GM18502 (cell line): ENCODE measurements around the gene USP17L30.
"Not testable (repeated sequence)": the region's sequence is repeated elsewhere in the genome, so short reads cannot be mapped to it uniquely, and the experiment has no call there.

ENCODE experiments used
- ATAC-seq: cut with Tn5 transposase; IDR thresholded peaks from one replicate; pipeline ENCODE4 v1.9.1; 2021; ENCODE audit warnings: mild to moderate bottlenecking; ENCODE audit not compliant: unreplicated experiment, poor library complexity

Gene USP17L30

GRCh38 chr4:9362829-9363228 is at the start of gene USP17L30:
TSS of gene USP17L30 (plus strand) at chr4:9363129. CDS start at chr4:9363129, 0 bp downstream.
- ATAC-seq: not testable (repeated sequence)

GRCh38 chr4:9324191-9324590 is 38.7 kb upstream of the USP17L30 start:
- not testable (repeated sequence) for ATAC-seq

GRCh38 chr4:9324865-9325264 is 38.1 kb upstream of the USP17L30 start, which contains the start of gene USP17L24:
TSS of gene USP17L24 (plus strand) at chr4:9325165. CDS start at chr4:9325165, 0 bp downstream.
- ATAC-seq: not testable (repeated sequence)

- not testable (repeated sequence) for ATAC-seq
Observed at GRCh38 chr4:9329611-9330010, 33.3 kb upstream of the USP17L30 start, which contains the start of gene USP17L25. TSS of gene USP17L25 (plus strand) at chr4:9329911. CDS start at chr4:9329911, 0 bp downstream.

- not testable (repeated sequence) for ATAC-seq
Observed at GRCh38 chr4:9334358-9334757, 28.6 kb upstream of the USP17L30 start, which contains the start of gene USP17L26. TSS of gene USP17L26 (plus strand) at chr4:9334658. CDS start at chr4:9334658, 0 bp downstream.

GRCh38 chr4:9339103-9339502 is 23.8 kb upstream of the USP17L30 start, which contains the start of gene USP17L5:
TSS of gene USP17L5 (plus strand) at chr4:9339403. CDS start at chr4:9339403, 0 bp downstream.
- ATAC-seq: not testable (repeated sequence)

- ATAC-seq: not testable (repeated sequence)
Observed at GRCh38 chr4:9343848-9344247, 19.1 kb upstream of the USP17L30 start, which contains the start of gene USP17L27. TSS of gene USP17L27 (plus strand) at chr4:9344148. CDS start at chr4:9344148, 0 bp downstream.

- ATAC-seq: not testable (repeated sequence)
Observed at GRCh38 chr4:9348593-9348992, 14.3 kb upstream of the USP17L30 start, which contains the start of gene USP17L28. TSS of gene USP17L28 (plus strand) at chr4:9348893. CDS start at chr4:9348893, 0 bp downstream.

GRCh38 chr4:9350866-9351265 is 12.1 kb upstream of the USP17L30 start:
- not testable (repeated sequence) for ATAC-seq

GRCh38 chr4:9353338-9353737 is 9.6 kb upstream of the USP17L30 start, which contains the start of gene USP17L29:
TSS of gene USP17L29 (plus strand) at chr4:9353638. CDS start at chr4:9353638, 0 bp downstream.
- ATAC-seq: not testable (repeated sequence)

GRCh38 chr4:9379881-9380280 is 17.0 kb downstream of the USP17L30 start:
- ATAC-seq: not testable (repeated sequence)

- ATAC-seq: not testable (repeated sequence)
Observed at GRCh38 chr4:9381012-9381534, 18.1 kb downstream of the USP17L30 start.

GRCh38 chr4:9384126-9384525 is 21.2 kb downstream of the USP17L30 start:
- ATAC-seq: no peak

- not testable (repeated sequence) for ATAC-seq
Observed at GRCh38 chr4:9389001-9389400, 26.1 kb downstream of the USP17L30 start.

GRCh38 chr4:9405774-9406173 is 42.8 kb downstream of the USP17L30 start:
- not testable (repeated sequence) for ATAC-seq

GRCh38 chr4:9406491-9406890 is 43.6 kb downstream of the USP17L30 start:
- ATAC-seq: not testable (repeated sequence)

- no peak for ATAC-seq
Observed at GRCh38 chr4:9409793-9410192, 46.9 kb downstream of the USP17L30 start.
